GM19351 (cell line): ENCODE data around the gene CCL3.

ENCODE experiments used
- ATAC-seq: cut with Tn5 transposase; IDR thresholded peaks from one replicate; pipeline ENCODE4 v1.9.1; 2021; ENCODE audit warnings: mild to moderate bottlenecking, moderate library complexity; ENCODE audit not compliant: unreplicated experiment

The CCL3 gene

GRCh38 chr17:36055921-36056520, 33.9 kb downstream of the CCL3 start:
- no peak for ATAC-seq

- ATAC-seq = no peak
Observed at GRCh38 chr17:36055171-36055570, 34.8 kb downstream of the CCL3 start.

- ATAC-seq = no peak
Observed at GRCh38 chr17:36049643-36050042, 40.3 kb downstream of the CCL3 start.

GRCh38 chr17:36048066-36048465, 41.9 kb downstream of the CCL3 start:
- no peak for ATAC-seq
